D721Med (cell line): ENCODE measurements around the gene RHOJ.
"Not testable (repeated sequence)": the region's sequence is repeated elsewhere in the genome, so short reads cannot be mapped to it uniquely, and the experiment has no call there.

Experiments used
- DNase-seq: peaks from one replicate; pipeline ENCODE4 v3.0.0; 2011; ENCODE audit warnings: low spot score; ENCODE audit not compliant: insufficient read length
- FAIRE-seq: peaks from 2 replicates; lab custom pipeline; 2011; peaks lifted over from hg19 to GRCh38; lab: Jason Lieb, UNC
- TF ChIP-seq, protein P1 (sequence below): IDR thresholded peaks from 2 replicates; pipeline ENCODE4 v1.5.1; 2012; ENCODE audit warnings: mild to moderate bottlenecking, control low read depth; ENCODE audit not compliant: insufficient read depth; ENCODE audit errors: missing control alignments

Gene RHOJ

DNA sequence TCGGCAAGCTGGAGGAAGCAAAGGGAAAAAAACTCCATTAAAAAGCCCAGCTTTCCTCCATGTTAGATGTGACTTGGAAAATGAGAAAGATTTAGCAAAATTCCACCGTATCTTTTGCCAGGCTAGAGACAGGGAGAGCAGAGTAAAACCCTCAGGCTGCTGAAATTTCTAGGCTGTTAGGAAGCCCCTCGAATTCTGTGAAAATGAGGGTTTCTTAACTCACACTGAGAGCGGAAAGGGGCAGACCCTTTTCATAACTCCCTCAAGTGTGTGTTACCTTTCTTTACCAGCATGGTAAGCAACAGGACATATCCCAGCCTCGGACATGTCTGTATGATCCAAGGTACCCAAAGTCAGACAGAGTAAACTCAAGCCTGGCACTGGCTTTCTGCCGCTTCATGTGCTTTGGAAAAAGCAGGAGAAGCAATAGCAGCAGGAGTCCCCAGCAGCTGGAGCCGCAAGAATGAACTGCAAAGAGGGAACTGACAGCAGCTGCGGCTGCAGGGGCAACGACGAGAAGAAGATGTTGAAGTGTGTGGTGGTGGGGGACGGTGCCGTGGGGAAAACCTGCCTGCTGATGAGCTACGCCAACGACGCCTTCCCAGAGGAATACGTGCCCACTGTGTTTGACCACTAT is at the start of gene RHOJ:
Gene RHOJ (plus strand): TSS at position 37 of the 637 bp plus-strand sequence. CDS start 427 bp downstream, at position 464.
- no peak for DNase-seq
- FAIRE-seq: no peak
- TF ChIP-seq, protein P1, sequence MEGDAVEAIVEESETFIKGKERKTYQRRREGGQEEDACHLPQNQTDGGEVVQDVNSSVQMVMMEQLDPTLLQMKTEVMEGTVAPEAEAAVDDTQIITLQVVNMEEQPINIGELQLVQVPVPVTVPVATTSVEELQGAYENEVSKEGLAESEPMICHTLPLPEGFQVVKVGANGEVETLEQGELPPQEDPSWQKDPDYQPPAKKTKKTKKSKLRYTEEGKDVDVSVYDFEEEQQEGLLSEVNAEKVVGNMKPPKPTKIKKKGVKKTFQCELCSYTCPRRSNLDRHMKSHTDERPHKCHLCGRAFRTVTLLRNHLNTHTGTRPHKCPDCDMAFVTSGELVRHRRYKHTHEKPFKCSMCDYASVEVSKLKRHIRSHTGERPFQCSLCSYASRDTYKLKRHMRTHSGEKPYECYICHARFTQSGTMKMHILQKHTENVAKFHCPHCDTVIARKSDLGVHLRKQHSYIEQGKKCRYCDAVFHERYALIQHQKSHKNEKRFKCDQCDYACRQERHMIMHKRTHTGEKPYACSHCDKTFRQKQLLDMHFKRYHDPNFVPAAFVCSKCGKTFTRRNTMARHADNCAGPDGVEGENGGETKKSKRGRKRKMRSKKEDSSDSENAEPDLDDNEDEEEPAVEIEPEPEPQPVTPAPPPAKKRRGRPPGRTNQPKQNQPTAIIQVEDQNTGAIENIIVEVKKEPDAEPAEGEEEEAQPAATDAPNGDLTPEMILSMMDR: no peak

DNA sequence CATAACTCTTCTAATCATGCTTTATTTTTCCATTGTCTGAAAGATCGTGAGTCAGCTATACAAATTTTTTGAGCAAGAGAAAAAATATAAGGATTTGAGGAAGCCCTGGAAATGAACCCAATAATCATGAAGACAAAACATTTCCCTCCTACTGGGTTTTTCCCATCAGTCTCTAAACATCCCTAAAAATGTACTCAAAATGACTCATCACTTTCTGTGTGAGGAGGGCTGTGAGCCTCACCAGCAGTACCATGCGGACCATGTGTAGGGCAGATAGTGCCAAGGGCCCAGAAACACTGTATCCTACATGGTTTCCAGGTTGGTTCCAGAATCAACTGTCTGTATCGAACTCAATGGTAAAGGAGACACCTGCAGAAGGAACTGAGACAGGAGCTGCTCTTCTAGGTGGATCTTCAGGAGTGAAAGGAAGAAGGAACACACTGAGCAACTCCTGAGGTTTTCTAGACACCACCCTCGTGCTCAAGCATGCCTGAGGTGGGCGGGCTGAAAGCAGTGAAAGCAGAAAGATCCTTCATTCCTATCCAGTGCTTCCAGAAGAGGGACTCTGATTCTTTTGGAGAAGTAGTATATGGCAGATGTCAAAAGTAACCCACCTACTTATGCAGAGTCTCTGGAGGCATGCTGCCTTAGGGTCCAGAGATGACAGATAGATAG is 48.6 kb upstream of the RHOJ start:
- TF ChIP-seq, protein P1: no peak
- DNase-seq: no peak
- FAIRE-seq: no peak

DNA sequence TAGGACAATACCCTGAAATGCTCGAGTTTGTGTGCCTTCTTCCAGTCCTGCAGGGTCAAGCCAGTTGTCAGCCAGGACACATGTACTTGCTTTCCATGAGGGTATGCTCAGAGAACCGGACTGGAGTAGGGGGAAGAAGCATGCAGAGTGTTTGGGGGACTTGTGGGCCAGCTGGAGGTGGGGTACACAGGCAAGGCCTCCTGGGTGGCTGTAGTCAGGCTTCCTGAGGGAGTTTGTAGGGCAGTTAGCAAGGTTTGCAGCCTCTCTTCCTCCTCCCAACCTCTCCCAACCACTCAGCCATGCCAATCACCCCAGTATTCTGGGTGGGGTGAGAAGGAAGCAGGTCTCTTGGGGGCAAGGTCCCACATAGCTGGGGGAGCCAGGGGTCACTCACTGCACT is 47.0 kb upstream of the RHOJ start:
- TF ChIP-seq, protein P1: no peak
- DNase-seq (no peak), FAIRE-seq (no peak)

DNA sequence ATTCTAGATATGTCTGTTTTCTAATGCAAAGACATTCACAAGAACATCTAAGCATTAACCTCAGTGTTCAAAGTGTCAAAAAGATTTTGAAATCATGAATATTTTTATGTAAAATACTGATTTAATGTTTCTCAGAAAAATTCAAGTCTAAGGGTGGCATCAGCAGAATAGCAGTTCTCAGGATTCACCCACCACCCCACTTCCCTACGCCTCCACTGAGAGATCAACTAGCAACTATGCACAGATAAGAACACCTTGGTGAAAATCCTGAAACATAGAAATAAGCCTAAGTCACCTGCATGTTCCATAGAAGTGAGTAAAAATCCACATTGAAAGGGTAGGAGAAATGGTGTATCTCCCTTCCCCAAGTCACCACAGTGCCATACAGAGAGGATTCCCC is 40.9 kb upstream of the RHOJ start:
- TF ChIP-seq, protein P1: no peak
- no peak for DNase-seq
- FAIRE-seq: no peak

GRCh38 chr14:63164108-63164683 is 40.0 kb upstream of the RHOJ start:
- FAIRE-seq: no peak
- TF ChIP-seq, protein P1: no peak
- DNase-seq: no peak

- DNase-seq, FAIRE-seq: not testable (repeated sequence)
Measured at GRCh38 chr14:63165267-63165666, 39.0 kb upstream of the RHOJ start.

DNA sequence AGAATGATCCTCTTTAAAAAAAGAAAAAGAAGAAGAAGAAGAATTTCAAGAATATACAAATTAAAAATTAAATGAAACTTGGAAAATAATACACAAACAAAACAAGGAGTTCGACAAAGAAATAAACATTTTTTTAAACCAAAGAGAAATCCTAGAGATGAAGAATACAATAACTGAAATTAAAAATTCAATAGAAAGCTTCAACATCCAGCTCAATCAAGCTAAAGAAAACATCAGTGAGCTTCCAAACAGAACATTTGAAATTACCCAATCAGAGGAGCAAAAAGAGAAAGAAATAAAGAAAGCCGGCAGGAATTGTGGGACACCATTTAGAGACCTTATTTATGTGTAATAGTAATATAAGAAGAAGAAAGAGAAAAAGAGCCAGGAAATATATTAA is 37.2 kb upstream of the RHOJ start:
- DNase-seq (no peak), FAIRE-seq (no peak)
- TF ChIP-seq, protein P1: no peak
